ENCODE results near the gene IGF2R. TPM values are rescaled to one million over a fixed set of nuclear protein-coding genes. Genes with fewer than 3 reads are reported as not detected.
A peak's percentile ranks its signal among the peaks of the same experiment; 100 is the strongest.

Gene IGF2R
- total RNA-seq, 4 donors from 2014 or later: 48.8 to 106 (median 92.3) TPM

GRCh38 chr6:160007611-160008010 is 38.7 kb downstream of the IGF2R start:
- Histone ChIP-seq H3K27ac (no peak overlapping the region), H3K27me3 (no peaks in the 10 kb centered on the region), H3K36me3 (peaks cover 0 to 19% (median 6%) of the 10 kb centered on the region in 4 donors), H3K4me1 (peaks cover 0 to 19% (median 2%) of the 10 kb centered on the region in 4 donors), H3K4me3 (no peak overlapping the region), H3K9me3 (no peaks in the 10 kb centered on the region)
- intact Hi-C loops (cut with DNase I; ENCODE audit: low total_unique reads) (no loop called here), in situ Hi-C loops (cut with MboI; ENCODE audit: low pct_ligation_motif_present in 1 of 4, low pct_unique_long_range_greater_than_20kb in 1 of 4, low sequenced_read_pairs in 3 of 4) (no loop called here)
- 24 to 31% methylated on average over 2 of the region's 2 CpGs for WGBS, 2 donors (ENCODE audit: low coverage in 1 of 2)
- TF ChIP-seq POLR2A (IDR thresholded peaks at IDR 0.05): no peak
- no peak for TF ChIP-seq EP300 (IDR thresholded peaks at IDR 0.05; ENCODE audit: low read depth)
- TF ChIP-seq, protein P1, sequence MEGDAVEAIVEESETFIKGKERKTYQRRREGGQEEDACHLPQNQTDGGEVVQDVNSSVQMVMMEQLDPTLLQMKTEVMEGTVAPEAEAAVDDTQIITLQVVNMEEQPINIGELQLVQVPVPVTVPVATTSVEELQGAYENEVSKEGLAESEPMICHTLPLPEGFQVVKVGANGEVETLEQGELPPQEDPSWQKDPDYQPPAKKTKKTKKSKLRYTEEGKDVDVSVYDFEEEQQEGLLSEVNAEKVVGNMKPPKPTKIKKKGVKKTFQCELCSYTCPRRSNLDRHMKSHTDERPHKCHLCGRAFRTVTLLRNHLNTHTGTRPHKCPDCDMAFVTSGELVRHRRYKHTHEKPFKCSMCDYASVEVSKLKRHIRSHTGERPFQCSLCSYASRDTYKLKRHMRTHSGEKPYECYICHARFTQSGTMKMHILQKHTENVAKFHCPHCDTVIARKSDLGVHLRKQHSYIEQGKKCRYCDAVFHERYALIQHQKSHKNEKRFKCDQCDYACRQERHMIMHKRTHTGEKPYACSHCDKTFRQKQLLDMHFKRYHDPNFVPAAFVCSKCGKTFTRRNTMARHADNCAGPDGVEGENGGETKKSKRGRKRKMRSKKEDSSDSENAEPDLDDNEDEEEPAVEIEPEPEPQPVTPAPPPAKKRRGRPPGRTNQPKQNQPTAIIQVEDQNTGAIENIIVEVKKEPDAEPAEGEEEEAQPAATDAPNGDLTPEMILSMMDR (IDR thresholded peaks at IDR 0.05): no peak
- TF ChIP-seq POLR2AphosphoS5 (IDR thresholded peaks at IDR 0.05): no peak
- DNase-seq: no peak

DNA sequence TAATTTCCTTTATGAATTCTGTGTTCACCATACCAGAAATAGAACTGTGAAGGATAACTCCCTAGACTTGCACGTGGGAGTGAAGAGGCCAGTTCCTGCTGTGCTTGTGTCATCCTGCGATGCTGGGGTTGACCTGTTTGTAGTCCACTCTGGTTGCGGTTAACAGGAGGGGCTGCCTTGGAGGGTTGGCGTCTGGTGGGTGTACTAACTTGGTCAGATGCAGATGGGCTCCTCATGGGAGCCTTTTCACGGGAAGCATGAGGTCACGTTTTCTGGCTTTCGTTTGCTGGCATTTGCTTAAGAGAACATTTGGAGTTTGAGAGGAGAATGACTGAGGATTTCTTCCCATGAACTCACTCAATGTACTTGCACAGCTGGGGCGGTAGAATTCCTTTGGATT is 41.2 kb downstream of the IGF2R start:
- Histone ChIP-seq H3K9me3 (no peaks in the 10 kb centered on the region), H3K36me3 (peaks cover 0 to 19% (median 6%) of the 10 kb centered on the region in 4 donors), H3K4me3 (no peak overlapping the region), H3K27ac (no peak overlapping the region), H3K27me3 (no peaks in the 10 kb centered on the region), H3K4me1 (peaks cover 0 to 35% (median 11%) of the 10 kb centered on the region in 4 donors)
- no peak for DNase-seq
- intact Hi-C loops (cut with DNase I; ENCODE audit: low total_unique reads): no loop called here
- 67 to 75% methylated on average over 1 to 8 of the region's 8 CpGs for WGBS, 2 donors (ENCODE audit: low coverage in 1 of 2)
- TF ChIP-seq, protein P1 (IDR thresholded peaks at IDR 0.05): no peak
- TF ChIP-seq POLR2AphosphoS5 (IDR thresholded peaks at IDR 0.05): peak in 1 of 3 donors; percentile 16
- in situ Hi-C loops (cut with MboI; ENCODE audit: low pct_ligation_motif_present in 1 of 4, low pct_unique_long_range_greater_than_20kb in 1 of 4, low sequenced_read_pairs in 3 of 4): no loop called here

- Histone ChIP-seq H3K27ac (peak overlapping the region; percentile 2 to 61 (median 26)), H3K4me1 (peaks cover 0 to 16% (median 9%) of the 10 kb centered on the region in 4 donors), H3K9me3 (no peaks in the 10 kb centered on the region), H3K27me3 (no peaks in the 10 kb centered on the region), H3K36me3 (peaks cover 0 to 19% (median 6%) of the 10 kb centered on the region in 4 donors), H3K4me3 (no peak overlapping the region)
- intact Hi-C loops (cut with DNase I; ENCODE audit: low total_unique reads): no loop called here
- TF ChIP-seq POLR2A (IDR thresholded peaks at IDR 0.05) (no peak), EP300 (IDR thresholded peaks at IDR 0.05; ENCODE audit: low read depth) (no peak), POLR2AphosphoS5 (IDR thresholded peaks at IDR 0.05) (no peak)
- TF ChIP-seq, protein P1 (IDR thresholded peaks at IDR 0.05): no peak
- peak; percentile 32 for DNase-seq
- in situ Hi-C loops (cut with MboI; ENCODE audit: low pct_ligation_motif_present in 1 of 4, low pct_unique_long_range_greater_than_20kb in 1 of 4, low sequenced_read_pairs in 3 of 4): no loop called here
- 45 to 60% methylated on average over 1 to 4 of the region's 4 CpGs for WGBS, 2 donors (ENCODE audit: low coverage in 1 of 2)
Observed at GRCh38 chr6:160013987-160014868, 45.3 kb downstream of the IGF2R start.

- WGBS, 2 donors (ENCODE audit: low coverage in 1 of 2): 41 to 58% methylated on average over 2 of the region's 2 CpGs
- no peak for DNase-seq
- H3K4me3 ChIP-seq: no peak overlapping the region
- H3K27me3 ChIP-seq: no peaks in the 10 kb centered on the region
- no peaks in the 10 kb centered on the region for H3K9me3 ChIP-seq
- no peak for TF ChIP-seq POLR2AphosphoS5 (IDR thresholded peaks at IDR 0.05)
- no peak for TF ChIP-seq EP300 (IDR thresholded peaks at IDR 0.05; ENCODE audit: low read depth)
- no peak for TF ChIP-seq POLR2A (IDR thresholded peaks at IDR 0.05)
- TF ChIP-seq, protein P1 (IDR thresholded peaks at IDR 0.05): no peak
- intact Hi-C loops (cut with DNase I; ENCODE audit: low total_unique reads): no loop called here
- H3K4me1 ChIP-seq: peaks cover 0 to 16% (median 9%) of the 10 kb centered on the region in 4 donors
- in situ Hi-C loops (cut with MboI; ENCODE audit: low pct_ligation_motif_present in 1 of 4, low pct_unique_long_range_greater_than_20kb in 1 of 4, low sequenced_read_pairs in 3 of 4): no loop called here
- H3K36me3 ChIP-seq: peaks cover 0 to 19% (median 6%) of the 10 kb centered on the region in 4 donors
- H3K27ac ChIP-seq: peak overlapping the region in 2 of 4 donors; percentile 31 to 61
Observed at GRCh38 chr6:160014869-160015182, 45.9 kb downstream of the IGF2R start.
